Measurements from ENCODE around the gene SPAG16.

Gene SPAG16

DNA sequence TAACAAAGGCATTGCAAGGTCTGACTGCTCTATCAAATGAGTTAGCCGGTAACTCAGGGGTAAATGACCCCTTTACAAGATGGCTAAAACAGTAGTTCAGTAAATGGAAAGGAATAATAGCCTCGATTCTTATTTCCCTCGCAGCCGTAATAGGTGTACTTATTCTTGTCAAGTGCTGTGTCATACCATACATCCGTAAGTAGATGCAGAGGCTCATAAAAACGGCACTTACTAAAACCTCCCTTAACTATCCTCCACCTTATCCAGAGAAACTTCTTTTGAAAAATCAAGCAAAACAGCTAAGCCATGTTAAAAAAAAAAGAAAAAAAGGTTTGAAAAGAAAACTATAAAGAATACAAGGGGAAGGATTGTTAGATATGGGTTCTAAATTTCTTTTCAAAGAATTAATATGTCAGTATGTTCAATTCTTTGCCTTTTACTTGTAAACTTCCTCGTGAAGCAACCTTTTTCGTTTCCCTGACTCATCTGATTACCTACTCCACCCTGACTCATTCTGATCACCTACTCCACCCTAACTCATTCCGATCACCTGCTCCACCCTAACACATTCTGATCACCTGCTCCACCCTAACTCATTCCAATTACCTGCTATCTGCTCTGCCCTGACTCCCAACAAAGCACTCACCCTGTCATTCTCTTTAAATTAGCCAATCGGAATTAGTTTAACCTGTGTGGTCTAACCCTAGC lies 127.5 kb downstream of the SPAG16 start:
- no peak for ATAC-seq

DNA sequence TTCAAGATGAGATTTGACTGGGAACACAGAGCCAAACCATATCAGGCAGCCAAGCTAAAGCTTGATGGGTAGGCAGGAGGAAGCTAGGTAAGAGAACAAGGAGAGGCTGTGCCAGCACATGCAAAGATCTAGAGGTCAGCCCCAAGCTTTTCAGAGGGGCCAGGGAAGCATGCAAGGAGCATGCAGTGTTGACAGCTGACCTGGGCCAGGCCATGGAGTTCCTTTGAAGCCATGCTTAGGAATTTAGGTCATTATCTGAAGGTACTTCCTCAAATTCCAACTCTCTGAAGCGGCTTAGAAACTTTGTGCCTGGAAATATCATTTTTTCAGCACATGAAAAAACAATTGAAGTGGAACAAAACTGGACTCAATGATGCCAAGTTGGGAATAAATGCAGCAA lies 130.8 kb downstream of the SPAG16 start:
- ATAC-seq, result no peak

DNA sequence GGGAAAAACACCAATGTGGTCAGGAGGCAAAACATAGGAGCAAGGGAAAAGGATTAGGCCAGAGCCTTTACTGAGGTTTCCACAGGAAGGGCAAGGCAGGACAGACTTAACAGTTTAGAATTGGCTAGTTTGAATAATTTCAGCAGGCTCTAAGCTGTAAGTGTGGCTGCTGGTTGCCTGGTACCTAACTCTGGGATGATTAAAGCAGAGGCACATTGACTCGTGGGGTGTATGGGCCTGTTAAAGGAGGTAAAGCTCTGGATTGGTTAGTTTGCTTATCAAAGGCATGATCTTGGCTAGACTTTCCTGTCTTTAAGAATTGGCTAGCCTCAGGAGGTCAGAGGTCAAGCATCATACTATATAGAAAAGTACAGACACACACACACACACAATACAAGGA lies 132.6 kb downstream of the SPAG16 start:
- no peak for ATAC-seq

DNA sequence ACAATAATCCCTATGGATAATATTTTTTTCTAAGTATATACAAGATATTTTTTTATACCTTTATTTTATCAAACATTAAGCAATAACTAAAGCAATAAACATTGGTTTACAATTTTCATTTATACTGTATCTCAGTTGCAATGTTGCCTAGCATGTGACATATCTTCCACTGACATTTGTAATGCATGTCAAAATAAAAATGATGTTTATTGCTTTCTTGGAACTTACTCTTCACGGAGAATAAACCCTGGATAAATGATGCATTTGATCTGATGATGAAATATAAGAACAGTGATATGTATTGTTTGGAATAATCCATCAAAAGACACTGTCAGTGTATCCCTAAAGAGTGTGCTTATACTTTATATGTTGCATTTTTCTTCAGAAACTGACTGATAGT lies 135.7 kb downstream of the SPAG16 start:
- no peak for ATAC-seq

DNA sequence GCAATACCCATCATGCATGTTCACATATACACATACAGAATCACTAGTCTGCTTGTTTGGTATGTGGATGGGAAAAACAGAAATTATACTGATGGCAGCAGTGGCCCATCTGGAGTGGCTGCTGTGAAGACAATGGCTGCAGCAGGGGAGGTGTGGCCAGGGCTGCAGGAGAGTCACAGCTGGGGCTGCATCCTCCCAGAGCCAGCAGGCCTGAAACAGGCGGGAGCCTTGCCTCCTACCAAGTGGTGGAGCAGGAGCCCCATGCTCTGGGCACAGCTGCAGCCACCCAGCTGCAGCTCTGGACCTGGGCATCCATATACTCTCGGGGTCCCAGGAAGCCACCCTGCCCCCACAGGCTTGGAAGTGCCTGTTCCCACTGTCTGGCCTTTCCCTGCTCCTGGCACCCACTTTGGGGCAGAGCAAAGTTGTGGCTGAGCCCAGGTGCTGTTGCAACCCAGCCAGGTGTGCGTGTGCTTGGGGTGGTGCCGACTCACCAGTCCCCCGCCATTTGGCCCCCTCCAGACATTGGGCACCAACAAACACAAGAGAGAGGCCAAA lies 136.6 kb downstream of the SPAG16 start:
- no peak for ATAC-seq

DNA sequence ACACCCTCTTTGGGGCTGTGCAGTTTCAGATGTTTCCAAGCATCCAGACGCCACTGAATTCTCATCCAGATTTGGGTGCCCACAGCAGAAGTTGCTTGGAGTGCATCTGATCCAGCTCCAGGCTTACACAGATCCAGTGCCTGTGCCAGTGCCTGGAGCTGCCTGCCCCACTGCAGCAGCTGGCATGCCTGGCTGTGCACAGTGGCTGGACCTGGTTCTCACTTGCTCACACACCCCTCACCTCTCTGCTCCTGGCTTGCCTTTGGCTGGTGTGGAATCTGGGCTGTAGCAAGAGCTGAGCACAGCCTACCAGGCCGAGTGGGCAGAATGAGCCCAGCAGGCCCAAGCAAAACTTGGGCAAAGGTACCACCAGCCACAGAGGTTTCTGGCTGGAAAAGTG lies 137.9 kb downstream of the SPAG16 start:
- no peak for ATAC-seq

DNA sequence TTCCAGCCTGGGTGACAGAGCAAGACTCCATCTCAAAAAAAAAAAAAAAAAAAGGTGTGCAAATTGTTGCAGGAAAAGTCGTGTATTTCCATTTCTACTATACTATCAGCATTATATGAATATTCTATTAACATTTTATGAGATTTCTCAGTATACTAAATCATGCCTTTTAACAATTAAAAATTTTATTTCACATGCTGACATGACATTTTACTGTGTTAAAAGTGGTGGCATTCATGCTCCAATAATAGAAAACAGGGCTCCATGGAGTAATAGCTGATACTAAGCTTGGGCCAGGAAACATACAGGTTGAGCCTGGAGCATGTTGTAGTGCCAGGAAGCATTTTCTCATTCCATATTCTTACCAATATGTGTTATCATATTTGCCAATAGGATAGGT lies 141.4 kb downstream of the SPAG16 start:
- no peak for ATAC-seq

DNA sequence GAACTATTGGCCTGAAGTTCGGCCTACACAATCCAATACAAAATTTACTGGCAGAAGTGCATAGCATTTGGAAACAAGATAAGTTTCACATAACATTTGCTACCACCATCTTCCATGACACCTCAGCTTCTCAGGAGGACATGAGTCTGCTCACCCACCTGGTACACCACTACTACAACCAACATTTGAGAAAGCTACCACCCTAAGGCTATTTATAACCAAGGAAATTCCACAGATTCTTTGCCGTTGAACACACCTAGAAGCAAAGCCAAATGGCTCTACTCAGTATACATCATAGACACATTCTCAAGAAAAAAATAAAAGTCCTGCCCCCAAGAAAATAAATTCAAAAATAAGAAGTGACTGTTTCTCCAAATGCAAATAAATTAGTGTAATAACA lies 145.3 kb downstream of the SPAG16 start:
- ATAC-seq, result no peak

DNA sequence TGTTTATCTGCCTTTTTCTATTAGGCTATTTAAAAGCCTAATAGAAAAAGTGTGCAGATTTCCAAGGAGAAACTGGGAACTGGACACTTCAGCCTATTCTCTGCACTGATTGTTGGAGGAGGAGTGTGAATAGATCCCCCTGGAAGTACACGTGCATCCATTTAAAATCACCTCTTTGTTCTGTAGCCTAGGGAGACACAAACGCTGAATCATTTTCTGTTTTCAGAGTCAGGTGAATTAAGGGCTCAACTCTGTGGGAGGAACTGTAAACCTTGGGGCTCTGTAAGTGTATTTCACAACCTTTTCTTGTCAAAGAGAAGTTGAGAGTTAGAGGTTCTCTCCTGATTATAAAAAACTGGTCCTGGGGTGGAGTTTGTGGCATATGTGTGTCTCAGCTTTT lies 159.7 kb downstream of the SPAG16 start:
- no peak for ATAC-seq

DNA sequence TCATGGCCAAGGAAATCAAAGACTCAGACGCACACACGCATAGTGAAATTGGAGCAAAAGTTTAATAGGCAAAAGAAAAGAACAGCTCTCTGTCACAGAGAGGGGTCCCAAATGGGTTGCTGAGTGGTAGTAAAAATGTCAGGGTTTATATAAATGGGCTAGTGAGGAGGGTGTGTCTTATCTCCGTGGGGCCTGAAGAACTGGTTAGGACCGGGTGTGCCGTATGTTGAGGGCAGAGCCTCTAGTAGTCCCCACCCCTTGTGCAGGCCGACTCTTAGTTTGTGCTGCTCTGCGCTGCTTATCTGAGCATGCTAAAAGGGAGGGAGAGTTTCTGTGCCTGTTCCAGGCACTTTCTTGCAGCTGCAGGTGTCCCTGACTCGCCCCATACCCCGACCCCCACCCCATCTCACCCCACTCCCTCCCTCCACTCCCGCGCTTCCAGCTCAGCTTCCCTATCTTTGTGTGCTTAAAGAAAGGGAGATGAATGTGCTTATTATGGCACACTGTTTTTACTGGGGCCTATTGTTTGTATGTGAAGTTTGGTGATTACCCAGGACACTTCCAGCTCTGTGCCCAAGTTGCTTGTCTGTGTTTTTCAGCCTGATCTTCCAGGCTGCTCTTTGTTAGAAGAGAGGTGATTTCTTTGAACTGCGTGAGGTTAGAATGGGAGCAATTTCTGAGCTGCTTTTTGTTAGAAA lies 167.4 kb downstream of the SPAG16 start:
- no peak for ATAC-seq

DNA sequence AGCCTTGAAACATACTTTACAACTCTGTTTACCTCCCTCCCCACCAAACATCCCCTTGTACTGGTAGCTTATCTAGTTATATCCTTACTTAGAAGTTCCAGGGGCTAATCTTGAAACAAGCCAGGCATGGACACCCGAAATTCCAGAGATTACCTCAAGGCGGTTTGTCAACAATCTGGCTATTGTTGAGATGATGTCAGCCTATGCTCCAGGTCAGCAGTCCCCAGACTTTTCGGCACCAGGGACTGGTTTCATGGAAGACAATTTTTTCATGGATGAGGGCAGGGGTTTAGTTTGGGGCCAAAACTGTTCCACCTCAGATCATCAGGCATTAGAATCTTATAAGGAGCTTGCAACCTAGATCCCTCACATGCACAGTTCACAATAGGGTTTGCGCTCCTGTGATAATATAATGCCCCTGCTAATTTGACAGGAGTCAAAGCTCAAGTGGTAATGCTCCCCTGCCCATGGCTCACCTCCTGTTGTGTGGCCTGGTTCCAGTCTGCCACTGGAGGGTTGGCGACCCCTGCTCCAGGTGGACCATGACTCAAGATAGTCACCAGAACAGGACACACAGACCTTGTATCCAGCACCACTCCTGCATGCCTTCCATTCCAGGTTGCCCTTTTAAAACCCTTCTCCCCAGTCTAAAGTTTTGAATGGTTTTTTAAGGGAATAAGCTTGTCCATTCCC lies 171.2 kb downstream of the SPAG16 start:
- ATAC-seq, result no peak

DNA sequence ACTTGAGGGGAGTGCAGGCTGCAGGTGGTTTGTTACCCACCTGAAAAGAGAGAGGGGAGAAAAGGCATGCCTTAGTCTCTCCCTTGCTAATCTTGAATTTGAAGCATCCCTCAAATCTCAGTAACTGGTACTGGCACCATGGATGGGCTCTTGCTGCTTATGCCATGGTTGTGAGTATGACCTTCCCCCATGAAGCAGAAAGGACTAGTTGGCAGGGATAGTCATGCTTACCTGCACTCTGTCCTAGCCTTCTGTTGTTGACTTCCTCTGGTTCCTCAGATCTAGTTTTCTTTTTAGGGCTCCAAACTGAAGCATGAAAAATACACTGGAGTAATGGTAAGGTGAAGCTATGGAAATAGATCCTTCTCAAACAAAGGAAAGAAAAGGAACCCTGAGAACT lies 191.2 kb downstream of the SPAG16 start:
- no peak for ATAC-seq

DNA sequence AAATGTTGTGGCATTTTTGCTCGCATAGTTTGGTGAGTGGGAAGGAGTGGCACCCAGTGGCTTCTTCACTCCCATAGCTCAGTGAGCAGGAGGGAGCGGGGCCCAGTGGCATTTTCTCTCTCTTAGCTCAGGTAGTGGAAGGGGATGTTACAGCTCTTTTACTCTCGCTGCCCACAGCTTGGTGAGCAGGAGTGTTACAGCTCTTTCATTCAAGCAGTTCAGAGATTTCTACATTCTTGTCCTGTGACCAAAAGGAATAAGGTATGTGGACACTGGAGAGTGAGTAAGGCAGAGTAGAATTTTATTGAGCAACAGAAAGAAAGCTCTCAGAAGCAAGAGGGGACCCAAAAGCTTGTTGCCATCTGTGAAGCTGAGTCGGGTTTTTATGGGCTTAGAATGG lies 192.4 kb downstream of the SPAG16 start:
- ATAC-seq, result no peak

DNA sequence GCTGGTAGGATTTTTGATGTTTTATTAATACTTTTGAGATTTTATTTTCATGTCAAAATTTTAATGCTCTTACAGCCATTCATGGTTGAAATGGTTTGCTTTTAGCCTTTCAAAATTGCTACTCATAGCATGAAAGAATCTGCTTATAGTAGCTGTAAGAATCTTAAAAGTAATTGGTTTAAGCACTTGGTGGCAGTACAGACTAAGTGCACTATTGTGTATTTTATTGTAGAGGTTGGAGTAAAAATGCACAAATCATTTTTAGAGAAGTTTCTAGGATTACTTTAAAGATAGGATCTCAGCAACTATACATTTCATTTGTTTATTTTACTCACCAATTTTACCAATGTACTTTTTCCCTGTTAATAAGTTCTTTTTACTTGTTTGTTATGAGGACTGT lies 205.8 kb downstream of the SPAG16 start:
- ATAC-seq, result no peak

DNA sequence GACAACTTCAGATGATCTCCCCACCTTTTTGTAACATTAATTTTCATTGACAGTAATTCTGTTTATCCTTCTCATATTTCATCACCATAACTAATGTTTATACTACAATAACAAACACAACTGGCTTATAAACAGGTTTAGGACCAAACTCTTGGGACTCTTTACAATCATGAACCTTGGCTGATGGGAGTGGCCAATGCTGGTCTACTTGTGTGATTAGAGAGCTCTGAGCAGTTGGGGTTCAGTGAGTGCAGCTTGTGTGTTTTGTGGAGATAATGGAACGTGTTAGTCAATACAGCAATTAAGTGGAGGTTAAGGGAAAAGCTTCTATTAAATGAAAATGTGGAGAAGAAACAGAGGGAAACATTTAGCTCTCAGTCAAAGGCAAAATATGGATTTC lies 207.1 kb downstream of the SPAG16 start:
- ATAC-seq, result no peak

DNA sequence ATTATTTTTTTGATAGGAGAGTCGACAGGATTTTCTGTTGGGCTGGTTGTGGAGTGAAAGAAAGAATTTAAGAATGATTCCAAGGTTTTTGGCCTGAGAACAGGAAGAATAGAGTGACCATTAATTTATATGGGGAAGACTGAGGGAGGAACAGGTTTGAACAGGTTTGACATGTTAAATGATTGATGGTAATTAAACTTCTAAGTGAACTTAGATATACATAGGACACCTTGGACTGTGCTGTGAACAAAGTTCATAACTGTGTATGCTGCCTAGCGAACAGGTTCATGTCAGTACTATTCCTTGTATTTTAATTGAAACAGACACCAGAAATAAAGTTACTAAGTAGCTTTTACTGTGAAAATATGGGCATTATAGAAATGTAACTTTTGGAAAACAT lies 212.0 kb downstream of the SPAG16 start:
- ATAC-seq, result no peak

DNA sequence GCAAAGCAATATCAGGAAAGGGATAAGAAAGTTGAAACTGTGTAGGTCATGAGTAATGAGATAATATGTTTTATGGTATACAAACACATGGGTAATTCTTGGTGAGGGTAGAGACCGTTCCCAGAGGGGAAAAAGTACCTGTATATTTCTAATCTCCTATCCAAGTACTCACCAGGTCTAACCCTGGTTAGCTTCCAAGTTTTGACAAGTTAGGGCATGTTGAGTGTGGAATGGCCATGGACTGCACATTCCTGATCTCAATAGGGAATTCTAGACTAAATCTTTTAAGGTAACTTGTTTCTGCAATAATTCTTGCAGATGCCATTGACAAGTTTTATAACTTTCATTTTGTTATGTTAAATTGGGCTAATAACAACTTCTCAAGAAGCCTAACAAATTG lies 216.6 kb downstream of the SPAG16 start:
- no peak for ATAC-seq

DNA sequence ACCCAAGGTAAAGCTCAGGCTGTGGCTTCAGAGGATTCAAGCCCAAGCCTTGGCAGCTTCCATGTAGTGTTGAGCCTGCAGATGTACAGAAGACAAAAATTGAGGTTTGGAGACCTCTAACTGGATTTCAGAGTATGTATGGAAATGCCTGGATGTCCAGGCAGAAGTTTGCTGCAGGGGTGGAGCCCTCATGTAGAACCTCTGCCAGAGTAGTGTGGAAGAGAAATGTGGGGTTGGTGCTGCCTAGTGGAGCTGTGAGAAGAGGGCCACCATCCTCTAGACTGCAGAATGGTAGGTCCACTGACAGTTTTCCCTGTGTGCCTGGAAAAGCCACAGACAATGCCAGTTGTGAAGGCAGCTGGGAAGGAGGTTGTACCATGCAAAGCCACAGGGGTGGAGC lies 239.9 kb downstream of the SPAG16 start:
- ATAC-seq, result no peak

DNA sequence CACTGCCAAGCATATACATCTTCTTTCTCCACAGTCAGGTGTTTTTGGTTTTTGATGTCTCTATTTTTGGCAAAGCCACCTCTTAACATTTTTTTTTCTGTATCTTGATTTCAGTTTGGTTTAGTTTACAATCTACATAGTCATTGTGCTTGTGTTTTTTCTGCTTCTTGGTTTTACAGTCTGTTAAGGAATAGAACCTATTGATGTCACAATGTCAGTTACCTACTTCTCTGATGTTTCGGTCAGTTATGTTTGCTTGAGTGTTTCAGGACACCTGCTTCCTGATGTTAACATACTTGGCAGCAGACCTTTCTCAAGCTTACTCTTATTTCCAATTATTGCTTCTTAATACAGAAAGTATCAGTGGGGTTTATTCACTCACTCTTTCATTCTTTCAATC lies 253.3 kb downstream of the SPAG16 start:
- no peak for ATAC-seq

DNA sequence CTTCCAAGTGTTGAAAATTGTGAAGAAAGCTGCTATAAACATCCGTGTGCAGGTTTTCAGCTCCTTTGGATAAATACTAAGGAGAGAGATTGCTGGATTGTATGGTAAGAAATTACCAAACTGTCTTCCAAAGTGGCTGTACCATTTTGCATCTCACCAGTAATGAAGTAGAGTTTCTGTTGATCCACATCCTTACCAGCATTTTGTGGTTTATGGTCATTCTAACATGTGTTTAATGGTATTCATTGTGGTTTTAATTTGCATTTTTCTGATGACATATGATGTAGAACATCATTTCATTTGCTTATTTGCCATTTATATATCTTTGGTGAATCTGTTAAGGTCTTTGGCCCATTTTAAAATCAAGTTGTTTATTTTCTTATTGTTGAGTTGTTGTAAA lies 260.7 kb downstream of the SPAG16 start:
- ATAC-seq, result no peak

DNA sequence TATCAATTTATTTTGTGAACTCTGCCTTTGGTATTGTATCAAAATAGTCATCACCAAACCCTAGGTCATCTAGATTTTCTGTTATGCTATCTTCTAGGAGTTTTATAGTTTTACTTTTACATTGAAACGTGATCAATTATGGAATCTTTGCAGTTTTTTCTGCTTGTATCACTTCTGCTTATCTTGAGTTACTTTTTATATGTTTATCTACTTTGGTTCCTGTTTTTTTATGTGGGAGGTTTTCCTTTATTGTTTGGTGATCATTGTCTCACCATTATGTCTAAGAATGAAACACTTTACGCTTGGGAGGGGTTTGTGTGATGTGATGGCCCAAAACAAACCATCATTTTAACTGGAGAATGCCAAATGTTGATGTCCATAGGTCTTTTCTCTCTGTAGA lies 261.2 kb downstream of the SPAG16 start:
- no peak for ATAC-seq

DNA sequence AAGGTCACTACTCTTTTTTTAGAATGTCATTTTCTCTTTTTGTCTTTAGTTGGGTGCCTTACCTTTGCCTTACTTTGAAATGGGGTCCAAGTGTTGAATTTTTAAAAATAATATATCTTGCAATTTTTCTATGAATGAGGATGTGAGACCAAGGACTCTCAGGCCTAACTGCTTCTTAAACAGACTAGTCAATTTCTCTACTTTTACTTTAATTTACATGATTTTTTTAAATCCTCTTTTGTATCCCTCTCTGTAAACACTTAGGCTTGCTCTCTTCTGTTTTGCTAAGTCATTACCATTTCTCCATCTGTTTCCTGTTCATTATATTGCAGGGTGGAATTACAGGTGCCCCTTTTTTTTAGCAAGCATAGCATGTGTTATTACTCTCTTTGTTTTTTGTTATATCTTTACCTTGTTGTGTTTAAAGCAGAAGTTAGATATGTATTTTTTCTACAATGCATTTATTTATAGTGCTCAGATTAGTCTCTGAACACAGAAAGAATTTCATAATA lies 261.8 kb downstream of the SPAG16 start:
- no peak for ATAC-seq

DNA sequence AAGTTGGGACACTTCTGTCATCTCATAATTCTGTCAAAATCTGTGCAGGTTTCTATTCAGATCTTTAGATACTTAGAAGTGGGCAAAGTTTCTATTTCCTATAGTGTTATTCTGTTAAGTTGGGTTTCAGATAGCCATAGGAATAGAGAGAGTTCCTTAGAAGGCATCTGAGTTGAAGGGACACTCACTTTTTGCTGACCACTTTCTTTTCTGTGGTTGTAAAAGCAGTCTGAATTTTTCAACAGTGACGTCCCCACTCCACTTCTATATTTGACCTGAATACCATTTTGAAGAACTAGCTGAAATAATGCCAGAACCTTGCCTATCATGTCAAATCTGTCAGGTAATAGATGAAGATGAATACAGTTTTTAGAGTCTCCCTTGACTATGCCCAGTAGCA lies 267.3 kb downstream of the SPAG16 start:
- ATAC-seq, result no peak

DNA sequence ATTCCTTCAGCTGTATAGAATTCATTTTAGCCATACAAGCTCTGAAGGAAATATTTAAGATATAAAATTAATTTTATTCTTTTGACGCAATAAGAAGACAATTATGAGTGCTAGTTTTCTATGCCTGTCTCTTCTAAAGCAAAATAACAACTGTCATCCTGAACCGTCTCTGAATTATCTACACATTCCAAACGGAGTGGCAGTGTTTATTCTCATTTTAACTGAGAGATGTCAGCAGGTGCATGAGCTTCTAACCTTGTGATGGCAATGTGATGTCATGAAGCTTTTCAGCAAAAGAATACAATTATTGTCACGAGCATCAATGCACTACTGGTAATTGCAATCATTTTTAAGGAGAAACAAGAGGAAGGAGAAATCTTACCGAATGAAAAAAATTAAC lies 274.8 kb downstream of the SPAG16 start:
- no peak for ATAC-seq

All from activated CD4-positive, CD25-positive, alpha-beta regulatory T cell treated with anti-CD3 and anti-CD28 coated beads, Interleukin-2, amount 50 U/mL, for 24 hours (primary cell).